AG04450 (cell line): ENCODE measurements around the gene HSD11B2. TPM values are rescaled to one million over a fixed set of nuclear protein-coding genes. Genes with fewer than 3 reads are reported as not detected.

Experiments
- CTCF ChIA-PET: fragments of 300-600, 350-600 bp; formaldehyde crosslinking; extraction: SDS; loops from one replicate; lab custom pipeline; 2022; ENCODE audit warnings: antibody characterized with exemption, inconsistent platforms; lab: Charles Lee
- POLR2A ChIA-PET: fragments of 350-600 bp; formaldehyde crosslinking; extraction: SDS; loops from one replicate; lab custom pipeline; 2021; ENCODE audit warnings: antibody characterized with exemption, inconsistent platforms; lab: Yijun Ruan, JAX
- DNase-seq: peaks from one replicate; pipeline ENCODE4 v3.0.0-alpha.2; 2011; ENCODE audit warnings: low read depth, low spot score
- H3K27ac ChIP-seq: one replicate; pipeline ENCODE4 v1.5.1; 2012; ENCODE audit warnings: low read depth, low read length, control low read depth
- H3K27me3 ChIP-seq: one replicate; pipeline ENCODE4 v1.6.0; 2012; ENCODE audit warnings: low read length; ENCODE audit not compliant: control insufficient read depth, insufficient read depth
- H3K4me3 ChIP-seq: 2 replicates; pipeline ENCODE4 v1.5.1; 2011; ENCODE audit warnings: mild to moderate bottlenecking, low read depth, low read length, control low read depth
- H3K9me3 ChIP-seq: 2 replicates; pipeline ENCODE4 v1.5.1; 2012; ENCODE audit warnings: low read length; ENCODE audit not compliant: control insufficient read depth, insufficient read depth
- polyA plus RNA-seq: library from polyadenylated mRNA; depleted of rRNA; stranded (reverse); fragments of >200 nt; gene quantifications from 2 replicates; pipeline ENCODE4 v1.2.3, GENCODE V29; 2011
- TF ChIP-seq, protein P1 (sequence below): IDR thresholded peaks from 2 replicates; pipeline ENCODE4 v1.5.1; 2011; ENCODE audit warnings: low read depth, low read length, control low read depth, inconsistent platforms

The HSD11B2 gene
- polyA plus RNA-seq, 1 experiment: not detected

DNA sequence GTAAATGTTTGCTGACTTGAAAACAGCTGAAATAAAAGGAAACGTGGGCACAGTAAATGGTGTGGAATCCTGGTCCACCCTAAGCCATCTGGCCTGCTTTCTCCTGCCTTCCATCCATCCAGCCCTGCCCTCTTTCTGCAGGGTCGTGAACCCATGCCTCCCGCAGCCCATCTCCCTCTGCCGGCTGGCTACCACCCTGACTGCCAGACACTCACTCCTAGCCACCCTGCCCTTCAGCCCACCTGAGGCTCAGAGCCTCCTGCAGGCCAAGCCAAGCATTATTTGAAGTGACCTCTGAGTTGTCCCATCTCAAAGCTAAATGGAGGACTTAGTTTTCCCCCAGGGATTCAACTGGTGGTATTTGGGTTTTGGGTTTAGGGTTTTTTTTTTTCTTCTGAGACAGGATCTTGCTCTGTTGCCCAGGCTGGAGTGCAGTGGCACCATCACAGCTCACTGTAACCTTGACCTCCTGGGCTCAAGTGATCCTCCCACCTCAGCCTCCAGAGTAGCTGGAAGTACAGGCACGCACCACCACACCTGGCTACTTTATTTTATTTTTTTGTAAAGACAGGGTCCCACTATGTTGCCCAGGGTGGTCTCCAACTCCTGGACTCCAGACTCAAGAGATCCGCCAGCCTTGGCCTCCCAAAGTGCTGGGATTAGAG is 23.0 kb upstream of the HSD11B2 start:
- DNase-seq: no peak
- TF ChIP-seq, protein P1, sequence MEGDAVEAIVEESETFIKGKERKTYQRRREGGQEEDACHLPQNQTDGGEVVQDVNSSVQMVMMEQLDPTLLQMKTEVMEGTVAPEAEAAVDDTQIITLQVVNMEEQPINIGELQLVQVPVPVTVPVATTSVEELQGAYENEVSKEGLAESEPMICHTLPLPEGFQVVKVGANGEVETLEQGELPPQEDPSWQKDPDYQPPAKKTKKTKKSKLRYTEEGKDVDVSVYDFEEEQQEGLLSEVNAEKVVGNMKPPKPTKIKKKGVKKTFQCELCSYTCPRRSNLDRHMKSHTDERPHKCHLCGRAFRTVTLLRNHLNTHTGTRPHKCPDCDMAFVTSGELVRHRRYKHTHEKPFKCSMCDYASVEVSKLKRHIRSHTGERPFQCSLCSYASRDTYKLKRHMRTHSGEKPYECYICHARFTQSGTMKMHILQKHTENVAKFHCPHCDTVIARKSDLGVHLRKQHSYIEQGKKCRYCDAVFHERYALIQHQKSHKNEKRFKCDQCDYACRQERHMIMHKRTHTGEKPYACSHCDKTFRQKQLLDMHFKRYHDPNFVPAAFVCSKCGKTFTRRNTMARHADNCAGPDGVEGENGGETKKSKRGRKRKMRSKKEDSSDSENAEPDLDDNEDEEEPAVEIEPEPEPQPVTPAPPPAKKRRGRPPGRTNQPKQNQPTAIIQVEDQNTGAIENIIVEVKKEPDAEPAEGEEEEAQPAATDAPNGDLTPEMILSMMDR: peak; percentile 14; the same call in 1 of the 2 replicates
- no peak overlapping the region for H3K27ac ChIP-seq
- ChIA-PET POLR2A (interaction anchor here (0.6 kb wide), 1 partner anchor 141 kb away, joined by 4 read pairs; no protein-coding TSS in a partner anchor), CTCF (interaction anchor here (0.6 to 1.7 kb wide), 4 partner anchors 8 to 148 kb away, joined by 3 to 7 read pairs (median 5); partner anchors contain the start of gene TPPP3)
- H3K27me3 ChIP-seq: no peaks in the 10 kb centered on the region
- no peaks in the 10 kb centered on the region; the same call in 1 of the 2 replicates for H3K9me3 ChIP-seq
- no peak overlapping the region for H3K4me3 ChIP-seq

DNA sequence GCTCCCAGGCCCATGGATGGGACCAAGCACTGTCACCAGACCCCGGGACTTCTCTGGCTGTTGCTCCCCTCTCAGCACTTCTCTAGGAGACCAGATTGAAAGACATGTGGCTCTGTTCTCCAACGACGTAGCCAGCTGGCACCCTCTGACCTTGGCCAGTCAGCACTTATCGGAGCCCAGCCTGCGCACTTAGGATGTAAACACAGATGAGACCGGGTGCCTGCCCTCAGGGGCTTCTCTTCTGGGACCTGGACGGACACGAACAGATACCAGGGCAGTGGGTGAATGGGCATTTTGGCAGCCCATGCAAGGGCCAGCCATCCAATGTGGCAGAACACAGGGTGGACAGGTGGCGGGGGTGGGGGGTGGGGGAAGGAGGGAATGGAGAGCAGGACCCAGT is 21.3 kb upstream of the HSD11B2 start:
- no peak for DNase-seq

DNA sequence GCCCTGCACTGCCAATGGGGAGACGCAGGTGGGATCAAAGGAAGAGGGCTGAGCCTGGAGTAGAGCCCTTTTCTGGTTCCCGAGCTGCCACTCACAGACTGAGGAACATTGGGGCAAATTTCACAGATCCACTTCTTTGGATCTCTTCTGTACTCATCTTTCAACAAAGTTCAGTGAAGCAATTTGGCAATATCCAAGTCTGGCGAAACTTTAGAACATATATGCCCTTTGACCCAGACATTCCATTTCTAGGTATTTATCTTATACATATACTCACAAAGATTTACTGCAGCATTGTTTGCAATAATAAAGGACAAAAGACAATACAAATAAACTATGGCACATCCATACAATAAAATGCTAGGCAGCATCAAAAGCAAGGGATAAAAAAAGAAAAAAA is 19.6 kb upstream of the HSD11B2 start:
- no peak overlapping the region for H3K4me3 ChIP-seq
- no peak overlapping the region for H3K27ac ChIP-seq
- ChIA-PET POLR2A (no interaction called here), CTCF (interaction anchor here (0.7 to 2.2 kb wide), 3 partner anchors 17 to 539 kb away, joined by 3 to 7 read pairs (median 3); partner anchors contain the start of gene TPPP3)
- no peak for DNase-seq
- TF ChIP-seq, protein P1: no peak
- no peaks in the 10 kb centered on the region; the same call in 1 of the 2 replicates for H3K9me3 ChIP-seq
- no peaks in the 10 kb centered on the region for H3K27me3 ChIP-seq

More for the DNA sequence above, 21.3 kb upstream of the HSD11B2 start:
- TF ChIP-seq, protein P1: no peak
- no peak overlapping the region for H3K27ac ChIP-seq
- no peak overlapping the region for H3K4me3 ChIP-seq
- POLR2A ChIA-PET: no interaction called here
- no peaks in the 10 kb centered on the region for H3K27me3 ChIP-seq
- CTCF ChIA-PET: no interaction called here
- H3K9me3 ChIP-seq: no peaks in the 10 kb centered on the region; the same call in 1 of the 2 replicates

DNA sequence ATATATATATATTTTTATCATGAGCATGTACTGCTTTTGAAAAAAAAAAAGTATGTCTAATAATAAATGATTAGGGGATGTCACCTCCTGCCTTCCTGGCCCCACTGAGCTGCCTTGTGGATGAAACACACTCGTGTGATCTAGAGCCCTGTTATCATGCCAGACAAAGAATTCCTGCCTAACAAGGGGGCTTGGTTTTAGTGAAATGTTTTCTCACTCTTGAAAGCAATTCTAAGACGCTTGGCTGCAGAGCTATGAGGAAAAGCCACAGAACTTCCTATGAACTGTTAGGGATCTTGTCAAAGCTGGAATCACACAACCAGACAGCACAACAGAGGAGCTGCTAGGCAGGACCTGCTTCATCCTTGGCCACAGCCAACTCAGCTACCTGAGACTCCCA is 18.6 kb upstream of the HSD11B2 start:
- POLR2A ChIA-PET: no interaction called here
- H3K27me3 ChIP-seq: no peaks in the 10 kb centered on the region
- no peak for DNase-seq
- H3K9me3 ChIP-seq: no peaks in the 10 kb centered on the region; the same call in 1 of the 2 replicates
- TF ChIP-seq, protein P1: no peak
- no peak overlapping the region for H3K4me3 ChIP-seq
- CTCF ChIA-PET: interaction anchor here (1.0 to 2.2 kb wide), 2 partner anchors 16 to 56 kb away, joined by 3 to 7 read pairs; no protein-coding TSS in a partner anchor
- H3K27ac ChIP-seq: peak overlapping the region; percentile 39
